RCC 7860 (cell line): ENCODE measurements around the gene XCR1.
"Not testable (repeated sequence)": the region's sequence is repeated elsewhere in the genome, so short reads cannot be mapped to it uniquely, and the experiment has no call there.

Experiments used
- DNase-seq: peaks from one replicate; pipeline ENCODE4 v3.0.0-alpha.2; 2015; ENCODE audit warnings: low spot score
- FAIRE-seq: peaks from 2 replicates; lab custom pipeline; 2012; peaks lifted over from hg19 to GRCh38; lab: Jason Lieb, UNC

Gene XCR1

GRCh38 chr3:46007280-46007679, 20.0 kb downstream of the XCR1 start:
- FAIRE-seq (no peak), DNase-seq (no peak)

GRCh38 chr3:46006238-46007032, 20.8 kb downstream of the XCR1 start:
- DNase-seq, result no peak
- FAIRE-seq, result no peak

GRCh38 chr3:46003706-46004105, 23.6 kb downstream of the XCR1 start:
- DNase-seq, FAIRE-seq: not testable (repeated sequence)

GRCh38 chr3:46001178-46001577, 26.1 kb downstream of the XCR1 start:
- FAIRE-seq (no peak), DNase-seq (no peak)

- FAIRE-seq, result no peak
- no peak for DNase-seq
These were observed 29.3 kb downstream of the XCR1 start for GRCh38 chr3:45997942-45998341.

GRCh38 chr3:45997499-45997898, 29.8 kb downstream of the XCR1 start:
- DNase-seq, FAIRE-seq: not testable (repeated sequence)

- peak; percentile 65 for DNase-seq
- FAIRE-seq, result no peak
These were observed 31.8 kb downstream of the XCR1 start, which contains the start of gene FYCO1 for GRCh38 chr3:45995236-45996192. Gene FYCO1, minus strand, starts transcription at chr3:45995824. Its CDS starts 10,914 bp downstream, at chr3:45984910.

- FAIRE-seq, result no peak
- DNase-seq, result no peak
These were observed 32.7 kb downstream of the XCR1 start for GRCh38 chr3:45994419-45995235.

GRCh38 chr3:45993421-45994027, 33.8 kb downstream of the XCR1 start:
- FAIRE-seq (no peak), DNase-seq (no peak)

GRCh38 chr3:45992821-45993221, 34.5 kb downstream of the XCR1 start:
- DNase-seq (no peak), FAIRE-seq (no peak)

GRCh38 chr3:45992133-45992729, 35.1 kb downstream of the XCR1 start:
- FAIRE-seq (no peak), DNase-seq (no peak)

- DNase-seq (no peak), FAIRE-seq (no peak)
These were observed 35.9 kb downstream of the XCR1 start for GRCh38 chr3:45991341-45991740.

- DNase-seq (no peak), FAIRE-seq (no peak)
These were observed 37.1 kb downstream of the XCR1 start for GRCh38 chr3:45990181-45990580.

GRCh38 chr3:45988804-45989203, 38.5 kb downstream of the XCR1 start:
- peak; percentile 6 for DNase-seq

GRCh38 chr3:45988362-45988761, 38.9 kb downstream of the XCR1 start:
- FAIRE-seq (no peak), DNase-seq (no peak)

More at GRCh38 chr3:45988804-45989203, 38.5 kb downstream of the XCR1 start:
- FAIRE-seq, result no peak

- FAIRE-seq, result no peak
These were observed 39.7 kb downstream of the XCR1 start for GRCh38 chr3:45987368-45988291.

GRCh38 chr3:45986303-45986982, 40.8 kb downstream of the XCR1 start:
- peak; percentile 78 for DNase-seq
- peak; percentile 83 for FAIRE-seq

More at GRCh38 chr3:45987368-45988291, 39.7 kb downstream of the XCR1 start:
- DNase-seq, result no peak
